DND-41 (cell line): ENCODE data around the gene E2F2.

ENCODE experiments used
- ATAC-seq: fragments of 200-7000 bp; cut with Tn5 transposase; 3 replicates; pipeline ENCODE4 v1.9.1; 2021; ENCODE audit warnings: low read depth; ENCODE audit not compliant: insufficient read depth
- DNase-seq: peaks from one replicate; pipeline ENCODE4 v3.0.0-alpha.2; 2020
- H2AFZ ChIP-seq: 2 replicates; pipeline ENCODE4 v1.6.0; 2012; ENCODE audit warnings: low read depth, low read length
- H3K27ac ChIP-seq: 2 replicates; pipeline ENCODE4 v1.5.1; 2012; ENCODE audit warnings: low read length, inconsistent platforms
- H3K27me3 ChIP-seq: fragments of 200-600 bp; sonication (generic); 2 replicates; pipeline ENCODE4 v1.6.0; 2012; ENCODE audit warnings: low read length, mild to moderate bottlenecking, inconsistent platforms; ENCODE audit not compliant: insufficient read depth, poor library complexity
- H3K36me3 ChIP-seq: 2 replicates; pipeline ENCODE4 v1.5.1; 2012; ENCODE audit warnings: low read length, inconsistent platforms; ENCODE audit not compliant: insufficient read depth
- H3K4me1 ChIP-seq: 2 replicates; pipeline ENCODE4 v1.5.1; 2012; ENCODE audit warnings: mild to moderate bottlenecking, low read length; ENCODE audit not compliant: insufficient read depth
- H3K4me2 ChIP-seq: 2 replicates; pipeline ENCODE4 v1.6.0; 2012; ENCODE audit warnings: mild to moderate bottlenecking, moderate library complexity, low read length, inconsistent platforms; ENCODE audit not compliant: insufficient read depth
- H3K4me3 ChIP-seq, 2 experiments: fragments of 200-600 bp in 1 of 2; shearing (Covaris generic) in 1 of 2; 2 replicates each; pipeline ENCODE4 v1.5.1; 2012 to 2016; ENCODE audit warnings: inconsistent platforms in 2 of 2, low read length in 2 of 2, mild to moderate bottlenecking in 2 of 2, low read depth in 1 of 2, moderate library complexity in 1 of 2
- H3K79me2 ChIP-seq: 2 replicates; pipeline ENCODE4 v1.6.0; 2012; ENCODE audit warnings: low read length, inconsistent platforms; ENCODE audit not compliant: insufficient read depth
- H3K9ac ChIP-seq: 2 replicates; pipeline ENCODE4 v1.6.0; 2012; ENCODE audit warnings: low read depth, mild to moderate bottlenecking, inconsistent platforms, low read length, moderate library complexity
- H3K9me3 ChIP-seq: 2 replicates; pipeline ENCODE4 v1.5.1; 2012; ENCODE audit warnings: low read length, moderate library complexity, mild to moderate bottlenecking, inconsistent platforms; ENCODE audit not compliant: insufficient read depth, severe bottlenecking
- H4K20me1 ChIP-seq: 2 replicates; pipeline ENCODE4 v1.6.0; 2012; ENCODE audit warnings: low read length; ENCODE audit not compliant: insufficient read depth
- EZH2 ChIP-seq: IDR thresholded peaks from 3 replicates; pipeline ENCODE4 v1.6.1; 2012; ENCODE audit warnings: borderline replicate concordance, low read depth, mild to moderate bottlenecking, moderate library complexity, low read length, inconsistent platforms; ENCODE audit not compliant: severe bottlenecking
- TF ChIP-seq, protein P1 (sequence below): IDR thresholded peaks from 2 replicates; pipeline ENCODE4 v1.5.1; 2012; ENCODE audit warnings: borderline replicate concordance, low read length, moderate library complexity, mild to moderate bottlenecking; ENCODE audit not compliant: poor library complexity, severe bottlenecking; ENCODE audit errors: extremely low read depth

Gene E2F2

DNA sequence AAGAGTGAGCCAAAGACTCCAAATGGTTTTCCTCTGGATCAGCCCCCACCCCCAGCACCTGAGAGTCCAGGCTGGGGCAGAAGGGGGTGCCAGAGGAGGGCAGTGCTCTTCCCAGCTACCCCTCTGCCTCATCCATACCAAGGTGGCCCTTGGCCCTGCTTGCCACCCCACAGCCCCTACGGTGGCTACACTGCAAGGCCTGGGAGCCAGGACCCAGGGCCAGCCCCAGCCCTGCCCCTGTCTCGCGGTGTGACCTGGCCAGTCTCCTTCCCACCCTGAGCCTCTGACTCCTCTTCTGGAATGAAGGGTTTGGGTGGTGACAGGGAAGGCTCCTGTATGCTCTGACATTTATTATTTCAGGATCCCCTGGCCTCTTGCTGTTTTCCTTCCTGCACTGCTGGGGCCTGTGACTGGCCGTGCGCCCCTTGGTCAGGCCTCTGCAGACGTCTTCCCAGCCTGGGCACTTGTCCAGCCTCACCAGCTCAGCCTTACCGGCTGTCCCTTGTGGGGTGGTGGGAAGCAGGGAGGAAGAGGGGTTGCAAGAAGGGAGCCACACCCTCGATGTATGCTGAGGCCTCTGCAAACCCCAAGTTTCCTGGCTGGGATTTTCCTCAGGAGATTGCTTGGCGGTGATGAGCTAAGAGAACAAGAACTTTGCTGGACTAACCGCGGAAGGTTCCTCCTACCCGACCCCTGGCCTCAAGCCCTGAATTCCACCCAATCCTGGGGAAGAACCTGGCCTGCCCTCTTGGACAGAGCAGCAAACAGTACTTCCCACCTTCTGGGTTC, 60.6 kb downstream of the E2F2 start:
- no peaks in the 10 kb centered on the region for H3K36me3 ChIP-seq
- H3K4me1 ChIP-seq: no peaks in the 10 kb centered on the region
- H2AFZ ChIP-seq: no peak overlapping the region
- no peak overlapping the region for H3K27ac ChIP-seq
- no peak overlapping the region for H3K9ac ChIP-seq
- H3K27me3 ChIP-seq: peaks cover 17% of the 10 kb centered on the region
- H3K4me3 ChIP-seq: no peak overlapping the region
- peaks cover 3% of the 10 kb centered on the region; the same call in 1 of the 2 replicates for H4K20me1 ChIP-seq
- no peak for DNase-seq
- TF ChIP-seq, protein P1, sequence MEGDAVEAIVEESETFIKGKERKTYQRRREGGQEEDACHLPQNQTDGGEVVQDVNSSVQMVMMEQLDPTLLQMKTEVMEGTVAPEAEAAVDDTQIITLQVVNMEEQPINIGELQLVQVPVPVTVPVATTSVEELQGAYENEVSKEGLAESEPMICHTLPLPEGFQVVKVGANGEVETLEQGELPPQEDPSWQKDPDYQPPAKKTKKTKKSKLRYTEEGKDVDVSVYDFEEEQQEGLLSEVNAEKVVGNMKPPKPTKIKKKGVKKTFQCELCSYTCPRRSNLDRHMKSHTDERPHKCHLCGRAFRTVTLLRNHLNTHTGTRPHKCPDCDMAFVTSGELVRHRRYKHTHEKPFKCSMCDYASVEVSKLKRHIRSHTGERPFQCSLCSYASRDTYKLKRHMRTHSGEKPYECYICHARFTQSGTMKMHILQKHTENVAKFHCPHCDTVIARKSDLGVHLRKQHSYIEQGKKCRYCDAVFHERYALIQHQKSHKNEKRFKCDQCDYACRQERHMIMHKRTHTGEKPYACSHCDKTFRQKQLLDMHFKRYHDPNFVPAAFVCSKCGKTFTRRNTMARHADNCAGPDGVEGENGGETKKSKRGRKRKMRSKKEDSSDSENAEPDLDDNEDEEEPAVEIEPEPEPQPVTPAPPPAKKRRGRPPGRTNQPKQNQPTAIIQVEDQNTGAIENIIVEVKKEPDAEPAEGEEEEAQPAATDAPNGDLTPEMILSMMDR: no peak
- TF ChIP-seq EZH2: no peak
- no peaks in the 10 kb centered on the region for H3K9me3 ChIP-seq
- ATAC-seq: no peak
- no peak overlapping the region for H3K4me2 ChIP-seq
- no peaks in the 10 kb centered on the region for H3K79me2 ChIP-seq

DNA sequence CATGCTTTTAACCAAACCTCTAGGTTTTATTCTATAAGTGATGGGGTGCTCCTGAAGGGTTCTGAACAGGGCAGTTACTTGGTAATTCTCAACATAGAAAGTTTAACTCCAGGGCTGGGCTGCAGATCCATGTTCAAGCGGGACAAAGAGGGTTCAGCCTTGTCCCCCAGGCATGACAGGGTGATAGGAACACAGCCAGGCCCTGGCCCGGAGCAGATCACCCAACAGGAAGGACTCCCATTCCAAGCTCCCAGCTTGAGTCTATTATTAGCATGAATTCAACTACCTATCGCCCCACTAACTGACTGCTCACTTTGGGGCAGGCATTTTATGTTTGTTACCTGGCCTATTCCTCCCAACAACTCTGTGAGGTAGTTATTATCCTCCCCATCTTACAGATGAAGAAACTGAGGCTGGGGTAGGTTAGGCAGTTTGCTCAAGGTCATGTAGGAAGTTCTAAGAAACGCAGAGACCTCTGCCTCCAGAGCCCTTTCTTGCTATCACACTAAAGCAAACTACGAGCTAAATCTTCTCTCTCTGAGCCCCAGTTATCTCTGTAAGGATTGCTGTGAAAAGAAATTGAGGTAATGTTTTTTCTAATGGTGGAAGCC, 61.6 kb downstream of the E2F2 start:
- Histone ChIP-seq H4K20me1 (0 out of 2 replicates have a peak, but pooled peaks cover 3% of the 10 kb centered on the region), H3K9ac (no peak overlapping the region), H3K79me2 (no peaks in the 10 kb centered on the region), H3K4me1 (no peaks in the 10 kb centered on the region), H3K4me3 (no peak overlapping the region), H3K4me2 (no peak overlapping the region), H3K27ac (no peak overlapping the region), H3K36me3 (no peaks in the 10 kb centered on the region), H3K27me3 (peaks cover 17% of the 10 kb centered on the region), H3K9me3 (no peaks in the 10 kb centered on the region), H2AFZ (no peak overlapping the region)
- TF ChIP-seq, protein P1: no peak
- TF ChIP-seq EZH2: no peak
- ATAC-seq (no peak), DNase-seq (no peak)

DNA sequence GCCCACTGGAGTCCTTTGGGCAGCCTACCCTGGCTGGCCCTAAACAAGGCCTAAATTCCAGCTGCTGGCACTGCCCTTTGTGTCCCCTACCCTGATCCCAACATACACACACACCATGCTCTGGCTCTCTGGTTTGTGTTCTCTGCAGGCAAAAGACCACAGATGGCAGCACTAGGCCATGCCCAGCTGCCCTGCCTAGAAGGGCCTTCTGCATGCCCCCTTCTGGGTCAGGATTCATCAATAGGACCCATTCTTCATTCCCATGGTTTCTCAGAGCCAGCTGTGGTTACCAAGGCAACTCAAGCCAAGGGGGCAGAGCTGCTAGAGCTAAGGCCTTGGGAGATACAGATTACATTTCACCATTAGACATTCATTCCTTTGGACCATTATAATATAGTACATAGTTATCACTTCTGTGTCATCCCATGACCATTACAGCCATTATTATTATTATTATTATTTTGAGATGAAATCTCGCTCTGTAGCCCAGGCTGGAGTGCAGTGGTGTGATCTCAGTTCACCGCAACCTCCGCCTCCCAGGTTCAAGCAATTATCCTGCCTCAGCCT, 64.5 kb downstream of the E2F2 start:
- no peaks in the 10 kb centered on the region for H3K79me2 ChIP-seq
- TF ChIP-seq EZH2: no peak
- TF ChIP-seq, protein P1: no peak
- 0 out of 2 replicates have a peak, but pooled peaks cover 3% of the 10 kb centered on the region for H4K20me1 ChIP-seq
- no peak overlapping the region for H3K9ac ChIP-seq
- no peak overlapping the region for H3K27ac ChIP-seq
- ATAC-seq: no peak
- no peak for DNase-seq
- no peak overlapping the region for H3K4me3 ChIP-seq
- H3K4me1 ChIP-seq: no peaks in the 10 kb centered on the region
- no peak overlapping the region for H2AFZ ChIP-seq
- H3K27me3 ChIP-seq: peaks cover under 1% of the 10 kb centered on the region
- H3K9me3 ChIP-seq: no peaks in the 10 kb centered on the region
- no peaks in the 10 kb centered on the region for H3K36me3 ChIP-seq
- H3K4me2 ChIP-seq: no peak overlapping the region
